Measurements from ENCODE around the gene LYST.
"Not testable (repeated sequence)": the region's sequence is repeated elsewhere in the genome, so short reads cannot be mapped to it uniquely, and the experiment has no call there.

LYST gene

GRCh38 chr1:235866205-235866912 is at the start of gene LYST:
Gene LYST, minus strand, starts transcription at chr1:235866906. Its CDS starts 36,489 bp downstream, at chr1:235830417.
- Histone ChIP-seq H2AFZ (ENCODE audit: low read length) (peak within 1 kb of the TSS; percentile 97), H3F3A (ENCODE audit: low read depth) (no peaks in the 10 kb centered on the region), H3K9me3 (ENCODE audit: insufficient read depth, low read depth, low read length) (no peaks in the 10 kb centered on the region), H4K20me1 (ENCODE audit: insufficient read depth, low read length, poor library complexity, severe bottlenecking) (no peaks in the 10 kb centered on the region), H3K79me2 (ENCODE audit: insufficient read depth, low read length) (0 out of 2 replicates have a peak, but pooled peaks cover 5% of the 10 kb centered on the region), H3K4me2 (ENCODE audit: low read depth, low read length, poor library complexity, severe bottlenecking) (peak within 1 kb of the TSS; percentile 99), H3K27me3 (ENCODE audit: insufficient read depth, low read length, poor library complexity, severe bottlenecking) (no peaks in the 10 kb centered on the region), H3K36me3 (ENCODE audit: insufficient read depth, low read length) (no peaks in the 10 kb centered on the region), H3K9ac (ENCODE audit: low read depth, low read length, poor library complexity, severe bottlenecking) (peak within 1 kb of the TSS; percentile 77), H3K4me1 (ENCODE audit: insufficient read depth, low read length, poor library complexity, severe bottlenecking) (peaks cover 20% of the 10 kb centered on the region), H3K9me2 (replicated peaks; ENCODE audit: low read depth, low read length) (no peaks in the 10 kb centered on the region), H3K4me3 (ENCODE audit: low read length, poor library complexity, severe bottlenecking) (peak within 1 kb of the TSS; percentile 88)
- TF ChIP-seq EZH2phosphoT487 (IDR thresholded peaks at IDR 0.05; ENCODE audit: borderline replicate concordance), result no peak
- TF ChIP-seq CTCF (conservative IDR thresholded peaks at IDR 0.05; ENCODE audit: low read length), result peak; percentile 50

GRCh38 chr1:235915489-235915888 is 48.8 kb upstream of the LYST start:
- not testable (repeated sequence) for H3K4me2 ChIP-seq (ENCODE audit: low read depth, low read length, poor library complexity, severe bottlenecking); H3K9me2 ChIP-seq (replicated peaks; ENCODE audit: low read depth, low read length); H3K4me1 ChIP-seq (ENCODE audit: insufficient read depth, low read length, poor library complexity, severe bottlenecking); H3K36me3 ChIP-seq (ENCODE audit: insufficient read depth, low read length); H2AFZ ChIP-seq (ENCODE audit: low read length); H3K9me3 ChIP-seq (ENCODE audit: insufficient read depth, low read depth, low read length); H3K9ac ChIP-seq (ENCODE audit: low read depth, low read length, poor library complexity, severe bottlenecking); H3K79me2 ChIP-seq (ENCODE audit: insufficient read depth, low read length); H3K27me3 ChIP-seq (ENCODE audit: insufficient read depth, low read length, poor library complexity, severe bottlenecking); H4K20me1 ChIP-seq (ENCODE audit: insufficient read depth, low read length, poor library complexity, severe bottlenecking); H3K4me3 ChIP-seq (ENCODE audit: low read length, poor library complexity, severe bottlenecking); H3F3A ChIP-seq (ENCODE audit: low read depth)

- TF ChIP-seq EZH2phosphoT487 (IDR thresholded peaks at IDR 0.05; ENCODE audit: borderline replicate concordance) (no peak), CTCF (conservative IDR thresholded peaks at IDR 0.05; ENCODE audit: low read length) (no peak)
- Histone ChIP-seq H3K4me3 (ENCODE audit: low read length, poor library complexity, severe bottlenecking) (no peak overlapping the region), H3K79me2 (ENCODE audit: insufficient read depth, low read length) (no peaks in the 10 kb centered on the region), H3K4me1 (ENCODE audit: insufficient read depth, low read length, poor library complexity, severe bottlenecking) (no peaks in the 10 kb centered on the region), H2AFZ (ENCODE audit: low read length) (no peak overlapping the region), H3F3A (ENCODE audit: low read depth) (no peaks in the 10 kb centered on the region), H3K9me2 (replicated peaks; ENCODE audit: low read depth, low read length) (no peaks in the 10 kb centered on the region), H3K4me2 (ENCODE audit: low read depth, low read length, poor library complexity, severe bottlenecking) (no peak overlapping the region), H4K20me1 (ENCODE audit: insufficient read depth, low read length, poor library complexity, severe bottlenecking) (no peaks in the 10 kb centered on the region), H3K9me3 (ENCODE audit: insufficient read depth, low read depth, low read length) (no peaks in the 10 kb centered on the region), H3K9ac (ENCODE audit: low read depth, low read length, poor library complexity, severe bottlenecking) (no peak overlapping the region), H3K36me3 (ENCODE audit: insufficient read depth, low read length) (no peaks in the 10 kb centered on the region), H3K27me3 (ENCODE audit: insufficient read depth, low read length, poor library complexity, severe bottlenecking) (no peaks in the 10 kb centered on the region)
Measured at GRCh38 chr1:235913311-235913710, 46.6 kb upstream of the LYST start.

GRCh38 chr1:235911876-235912275 is 45.2 kb upstream of the LYST start:
- Histone ChIP-seq H3K4me3 (ENCODE audit: low read length, poor library complexity, severe bottlenecking) (no peak overlapping the region), H3K9ac (ENCODE audit: low read depth, low read length, poor library complexity, severe bottlenecking) (no peak overlapping the region), H3K27me3 (ENCODE audit: insufficient read depth, low read length, poor library complexity, severe bottlenecking) (no peaks in the 10 kb centered on the region), H3K79me2 (ENCODE audit: insufficient read depth, low read length) (no peaks in the 10 kb centered on the region), H2AFZ (ENCODE audit: low read length) (no peak overlapping the region), H4K20me1 (ENCODE audit: insufficient read depth, low read length, poor library complexity, severe bottlenecking) (no peaks in the 10 kb centered on the region), H3F3A (ENCODE audit: low read depth) (no peaks in the 10 kb centered on the region), H3K9me2 (replicated peaks; ENCODE audit: low read depth, low read length) (no peaks in the 10 kb centered on the region), H3K4me1 (ENCODE audit: insufficient read depth, low read length, poor library complexity, severe bottlenecking) (no peaks in the 10 kb centered on the region), H3K9me3 (ENCODE audit: insufficient read depth, low read depth, low read length) (no peaks in the 10 kb centered on the region), H3K4me2 (ENCODE audit: low read depth, low read length, poor library complexity, severe bottlenecking) (no peak overlapping the region), H3K36me3 (ENCODE audit: insufficient read depth, low read length) (no peaks in the 10 kb centered on the region)
- no peak for TF ChIP-seq CTCF (conservative IDR thresholded peaks at IDR 0.05; ENCODE audit: low read length)
- no peak for TF ChIP-seq EZH2phosphoT487 (IDR thresholded peaks at IDR 0.05; ENCODE audit: borderline replicate concordance)
